ENCODE measurements around the gene TMEM115.

TMEM115 gene

GRCh38 chr3:50334339-50335075 is 24.8 kb downstream of the TMEM115 start:
- TF ChIP-seq CTCF (IDR thresholded peaks at IDR 0.05; ENCODE audit: control insufficient read depth, insufficient read depth, low read depth, low read length, missing control alignments) = no peak

GRCh38 chr3:50333744-50334328 is 25.5 kb downstream of the TMEM115 start:
- DNase-seq (ENCODE audit: low read depth) = peak; percentile 45
- no peak overlapping the region for H3K4me3 ChIP-seq (ENCODE audit: control insufficient read depth, low read depth, low read length)
- no peak for TF ChIP-seq CTCF (IDR thresholded peaks at IDR 0.05; ENCODE audit: control insufficient read depth, insufficient read depth, low read depth, low read length, missing control alignments)

More at GRCh38 chr3:50334339-50335075, 24.8 kb downstream of the TMEM115 start:
- no peak for DNase-seq (ENCODE audit: low read depth)
- H3K4me3 ChIP-seq (ENCODE audit: control insufficient read depth, low read depth, low read length) = no peak overlapping the region

GRCh38 chr3:50331364-50331907 is 27.9 kb downstream of the TMEM115 start:
- DNase-seq (ENCODE audit: low read depth) = no peak
- TF ChIP-seq CTCF (IDR thresholded peaks at IDR 0.05; ENCODE audit: control insufficient read depth, insufficient read depth, low read depth, low read length, missing control alignments) = no peak

GRCh38 chr3:50330330-50330729 is 29.0 kb downstream of the TMEM115 start:
- no peak overlapping the region for H3K4me3 ChIP-seq (ENCODE audit: control insufficient read depth, low read depth, low read length)
- TF ChIP-seq CTCF (IDR thresholded peaks at IDR 0.05; ENCODE audit: control insufficient read depth, insufficient read depth, low read depth, low read length, missing control alignments) = no peak
- DNase-seq (ENCODE audit: low read depth) = no peak

More at GRCh38 chr3:50331364-50331907, 27.9 kb downstream of the TMEM115 start:
- no peak overlapping the region for H3K4me3 ChIP-seq (ENCODE audit: control insufficient read depth, low read depth, low read length)

- no peak for TF ChIP-seq CTCF (IDR thresholded peaks at IDR 0.05; ENCODE audit: control insufficient read depth, insufficient read depth, low read depth, low read length, missing control alignments)
- H3K4me3 ChIP-seq (ENCODE audit: control insufficient read depth, low read depth, low read length) = peak within 1 kb of the TSS; percentile 82
- peak; percentile 72 for DNase-seq (ENCODE audit: low read depth)
Measured at GRCh38 chr3:50327943-50328691, 31.2 kb downstream of the TMEM115 start, which contains the start of gene TUSC2. Gene TUSC2, minus strand, starts transcription at chr3:50328223. Its CDS starts 124 bp downstream, at chr3:50328099.

- no peak for TF ChIP-seq CTCF (IDR thresholded peaks at IDR 0.05; ENCODE audit: control insufficient read depth, insufficient read depth, low read depth, low read length, missing control alignments)
- no peak for DNase-seq (ENCODE audit: low read depth)
- H3K4me3 ChIP-seq (ENCODE audit: control insufficient read depth, low read depth, low read length) = peak overlapping the region; percentile 82
Measured at GRCh38 chr3:50327129-50327528, 32.2 kb downstream of the TMEM115 start.
